PC-3 (cell line): Measurements from ENCODE around the gene HTR4.

Source experiments
- CTCF ChIP-seq: fragments of 300-600 bp; sonication (generic); conservative IDR thresholded peaks from 2 replicates; pipeline ENCODE4 v1.5.1; 2017; ENCODE audit warnings: antibody characterized with exemption, low read depth, mild to moderate bottlenecking, low read length
- EZH2 ChIP-seq: fragments of 300-600 bp; sonication (generic); IDR thresholded peaks from one replicate; pipeline ENCODE4 v1.6.1; 2017; ENCODE audit warnings: antibody characterized with exemption, mild to moderate bottlenecking, low read length; ENCODE audit not compliant: unreplicated experiment

- TF ChIP-seq EZH2 (no peak), CTCF (peak; percentile 73)
Measured at GRCh38 chr5:148457183-148457620, 197.1 kb downstream of the HTR4 start.
